Measurements from ENCODE around the gene DOCK4.

Gene DOCK4

DNA sequence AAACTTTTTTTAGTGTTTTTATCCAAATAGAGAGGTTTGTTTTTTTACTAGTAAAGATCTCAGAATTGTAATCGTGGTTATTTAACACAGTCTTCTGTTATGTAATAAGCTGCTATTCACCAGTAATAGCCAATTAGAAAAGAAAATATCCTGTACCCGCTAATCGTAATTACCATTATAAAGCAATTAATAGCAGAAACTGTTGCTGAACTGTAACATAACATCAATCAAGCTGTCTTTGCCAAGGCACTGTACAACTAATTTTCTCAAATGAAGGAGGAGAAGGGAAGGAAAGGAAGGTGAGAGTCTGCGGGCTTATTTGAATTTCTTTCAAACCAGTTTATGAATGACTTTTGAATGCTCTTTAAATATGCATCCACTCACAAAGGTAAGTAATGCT lies 9.6 kb upstream of the DOCK4 start:
- no peak for TF ChIP-seq ZFX (IDR thresholded peaks at IDR 0.05; ENCODE audit: borderline replicate concordance)
- TF ChIP-seq, protein P1, sequence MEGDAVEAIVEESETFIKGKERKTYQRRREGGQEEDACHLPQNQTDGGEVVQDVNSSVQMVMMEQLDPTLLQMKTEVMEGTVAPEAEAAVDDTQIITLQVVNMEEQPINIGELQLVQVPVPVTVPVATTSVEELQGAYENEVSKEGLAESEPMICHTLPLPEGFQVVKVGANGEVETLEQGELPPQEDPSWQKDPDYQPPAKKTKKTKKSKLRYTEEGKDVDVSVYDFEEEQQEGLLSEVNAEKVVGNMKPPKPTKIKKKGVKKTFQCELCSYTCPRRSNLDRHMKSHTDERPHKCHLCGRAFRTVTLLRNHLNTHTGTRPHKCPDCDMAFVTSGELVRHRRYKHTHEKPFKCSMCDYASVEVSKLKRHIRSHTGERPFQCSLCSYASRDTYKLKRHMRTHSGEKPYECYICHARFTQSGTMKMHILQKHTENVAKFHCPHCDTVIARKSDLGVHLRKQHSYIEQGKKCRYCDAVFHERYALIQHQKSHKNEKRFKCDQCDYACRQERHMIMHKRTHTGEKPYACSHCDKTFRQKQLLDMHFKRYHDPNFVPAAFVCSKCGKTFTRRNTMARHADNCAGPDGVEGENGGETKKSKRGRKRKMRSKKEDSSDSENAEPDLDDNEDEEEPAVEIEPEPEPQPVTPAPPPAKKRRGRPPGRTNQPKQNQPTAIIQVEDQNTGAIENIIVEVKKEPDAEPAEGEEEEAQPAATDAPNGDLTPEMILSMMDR (IDR thresholded peaks at IDR 0.05): no peak
- no peak overlapping the region for H3K27ac ChIP-seq

DNA sequence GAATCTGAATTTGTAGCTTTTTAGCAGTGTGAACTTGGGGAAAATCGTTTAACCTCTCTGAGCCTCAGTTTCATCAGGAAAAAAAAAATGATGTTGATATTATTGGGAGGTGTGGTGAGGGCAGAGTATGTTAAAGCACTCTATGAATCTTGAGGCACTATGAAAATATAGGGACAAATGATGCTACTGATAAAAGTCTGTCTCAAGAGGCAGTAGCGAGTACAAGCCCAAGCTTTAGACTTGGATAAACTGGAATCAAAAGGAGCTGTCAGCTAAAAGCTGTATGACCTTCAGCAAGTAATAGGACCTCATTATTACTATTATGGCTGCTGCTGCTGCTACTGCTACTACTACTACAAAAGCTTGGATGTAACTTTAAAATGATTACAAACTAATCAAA lies 8.7 kb upstream of the DOCK4 start:
- TF ChIP-seq ZFX (IDR thresholded peaks at IDR 0.05; ENCODE audit: borderline replicate concordance): no peak
- TF ChIP-seq, protein P1 (IDR thresholded peaks at IDR 0.05): no peak

DNA sequence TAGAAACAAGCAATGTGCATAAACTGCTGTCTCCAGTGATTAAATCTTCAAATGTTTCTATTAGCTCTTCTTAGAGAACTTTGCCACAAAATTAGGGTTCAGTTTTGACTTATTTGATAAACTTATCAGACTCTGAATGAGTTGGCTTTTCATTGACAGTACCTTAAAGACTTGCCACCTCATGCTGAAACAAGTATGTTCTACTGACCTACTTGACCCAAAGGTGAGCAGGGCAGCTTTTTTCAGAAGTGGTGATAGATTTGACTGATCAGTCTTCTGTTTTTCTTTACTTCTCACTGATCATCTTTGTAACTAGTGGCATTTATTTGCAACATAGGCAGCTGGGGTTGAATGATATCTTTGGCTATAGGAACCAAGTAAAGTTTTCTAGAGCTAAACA lies 8.1 kb upstream of the DOCK4 start:
- H3K27ac ChIP-seq: no peak overlapping the region
- TF ChIP-seq ZFX (IDR thresholded peaks at IDR 0.05; ENCODE audit: borderline replicate concordance): no peak

More for the DNA sequence above, 8.7 kb upstream of the DOCK4 start:
- H3K27ac ChIP-seq: no peak overlapping the region

DNA sequence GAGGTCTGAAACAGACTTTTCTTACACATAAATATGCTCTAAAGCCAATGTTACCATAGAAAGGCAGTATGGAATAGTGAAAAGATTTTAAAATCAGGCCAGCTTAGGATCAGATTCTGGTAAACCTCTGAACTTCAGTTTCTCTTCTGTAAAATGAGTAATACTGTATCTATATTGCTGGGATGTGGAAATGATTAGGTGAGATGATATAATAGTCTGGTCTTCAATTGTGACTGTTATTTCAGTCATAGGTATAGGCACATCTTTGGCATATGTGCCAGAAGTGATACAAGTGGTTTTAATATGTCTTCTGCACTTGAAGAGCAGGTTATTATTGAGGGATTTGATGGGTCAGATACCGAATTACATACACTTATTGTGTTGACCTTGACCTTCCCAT lies 7.5 kb upstream of the DOCK4 start:
- no peak overlapping the region for H3K27ac ChIP-seq
- no peak for TF ChIP-seq ZFX (IDR thresholded peaks at IDR 0.05; ENCODE audit: borderline replicate concordance)
- TF ChIP-seq, protein P1 (IDR thresholded peaks at IDR 0.05): no peak

DNA sequence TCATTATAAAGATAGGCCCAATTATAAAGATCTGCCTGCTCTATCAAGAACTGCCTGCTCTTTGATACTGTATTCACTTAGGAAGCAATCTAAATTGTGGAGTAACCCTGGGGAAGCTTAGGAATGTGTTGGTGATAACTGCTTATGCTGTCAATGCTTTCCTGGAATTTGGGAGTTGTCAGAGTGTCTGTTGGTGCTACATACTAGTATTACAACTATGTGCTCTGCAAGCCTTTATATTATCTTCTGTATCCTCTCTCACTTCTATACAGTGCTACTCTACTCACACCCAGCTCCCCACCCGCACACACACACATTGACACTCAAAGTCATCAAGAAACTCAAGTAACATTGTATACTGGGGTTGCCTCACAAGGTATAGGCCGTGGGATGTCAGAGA lies 6.4 kb upstream of the DOCK4 start:
- TF ChIP-seq ZFX (IDR thresholded peaks at IDR 0.05; ENCODE audit: borderline replicate concordance): no peak
- TF ChIP-seq, protein P1 (IDR thresholded peaks at IDR 0.05): no peak
- no peak overlapping the region for H3K27ac ChIP-seq

DNA sequence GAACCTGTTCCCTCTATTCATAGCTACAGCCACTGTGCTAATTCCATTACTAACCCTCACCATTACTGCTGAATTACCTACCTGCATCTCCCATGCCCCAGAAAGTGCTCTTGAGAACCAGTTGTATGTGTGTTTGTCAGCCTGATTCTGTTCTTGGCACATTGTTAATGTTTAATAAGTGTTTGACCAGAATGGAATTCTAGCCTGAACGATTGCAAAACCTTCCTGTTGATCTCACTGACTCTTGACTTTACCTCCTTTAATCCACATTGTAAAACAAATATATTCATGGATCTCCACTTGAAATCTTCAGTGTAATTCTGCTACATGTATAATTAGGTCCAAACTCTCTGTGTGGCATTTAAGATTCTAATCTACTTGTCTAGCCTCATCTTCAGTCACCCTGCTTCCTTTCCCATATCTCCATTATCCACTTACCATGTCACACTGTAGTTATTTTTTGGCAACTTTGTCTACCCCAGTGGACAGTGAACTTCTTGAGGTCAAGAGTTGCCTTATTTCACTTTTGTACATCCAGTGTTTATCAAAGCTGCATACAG lies 5.2 kb upstream of the DOCK4 start:
- H3K27ac ChIP-seq: no peak overlapping the region
- TF ChIP-seq, protein P1 (IDR thresholded peaks at IDR 0.05): no peak
- TF ChIP-seq ZFX (IDR thresholded peaks at IDR 0.05; ENCODE audit: borderline replicate concordance): no peak

DNA sequence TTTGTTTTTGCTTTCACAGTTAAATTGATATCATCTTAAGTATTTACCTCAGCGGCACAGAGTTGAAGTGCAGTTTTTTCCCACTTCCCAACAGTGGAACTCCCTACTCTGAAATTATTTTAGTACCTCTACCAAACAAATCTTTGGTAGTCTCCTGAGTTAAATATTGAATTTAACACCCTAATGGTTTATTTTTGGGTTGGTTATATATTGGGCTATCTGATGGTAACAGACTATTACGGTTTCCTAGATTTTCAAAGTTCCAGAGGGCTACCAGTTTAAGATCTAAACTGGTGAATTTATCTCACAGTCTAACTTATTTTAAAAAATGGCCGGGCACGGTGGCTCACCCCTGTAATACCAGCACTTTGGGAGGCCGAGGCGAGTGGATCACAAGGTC lies 1.6 kb upstream of the DOCK4 start:
- TF ChIP-seq ZFX (IDR thresholded peaks at IDR 0.05; ENCODE audit: borderline replicate concordance): no peak
- TF ChIP-seq, protein P1 (IDR thresholded peaks at IDR 0.05): no peak
- no peak overlapping the region; the same call in 1 of the 2 replicates for H3K27ac ChIP-seq

Data from 22Rv1 (cell line).